ENCODE data around the gene ZNF892.

The ZNF892 gene

GRCh38 chr2:95207111-95207961 is at the start of gene ZNF892:
Gene ZNF892, plus strand, starts transcription at chr2:95207521. Its CDS starts 295 bp downstream, at chr2:95207816.
- DNase-seq (ENCODE audit: low read depth in 2 of 2) = peak; percentile 67 to 79

GRCh38 chr2:95158441-95158840 is 48.9 kb upstream of the ZNF892 start:
- no peak for DNase-seq (ENCODE audit: low read depth in 2 of 2)

- peak in 1 of 2 donors; percentile 18 for DNase-seq (ENCODE audit: low read depth in 2 of 2)
These were observed 48.3 kb upstream of the ZNF892 start for GRCh38 chr2:95158891-95159619.

GRCh38 chr2:95159690-95160449 is 47.5 kb upstream of the ZNF892 start, which contains the start of gene ZNF514:
Gene ZNF514, minus strand, starts transcription at chr2:95159848. Its CDS starts 6,595 bp downstream, at chr2:95153253.
- DNase-seq (ENCODE audit: low read depth in 2 of 2) = peak; percentile 62 to 70

GRCh38 chr2:95165030-95165370 is 42.3 kb upstream of the ZNF892 start:
- no peak for DNase-seq (ENCODE audit: low read depth in 2 of 2)

DNA sequence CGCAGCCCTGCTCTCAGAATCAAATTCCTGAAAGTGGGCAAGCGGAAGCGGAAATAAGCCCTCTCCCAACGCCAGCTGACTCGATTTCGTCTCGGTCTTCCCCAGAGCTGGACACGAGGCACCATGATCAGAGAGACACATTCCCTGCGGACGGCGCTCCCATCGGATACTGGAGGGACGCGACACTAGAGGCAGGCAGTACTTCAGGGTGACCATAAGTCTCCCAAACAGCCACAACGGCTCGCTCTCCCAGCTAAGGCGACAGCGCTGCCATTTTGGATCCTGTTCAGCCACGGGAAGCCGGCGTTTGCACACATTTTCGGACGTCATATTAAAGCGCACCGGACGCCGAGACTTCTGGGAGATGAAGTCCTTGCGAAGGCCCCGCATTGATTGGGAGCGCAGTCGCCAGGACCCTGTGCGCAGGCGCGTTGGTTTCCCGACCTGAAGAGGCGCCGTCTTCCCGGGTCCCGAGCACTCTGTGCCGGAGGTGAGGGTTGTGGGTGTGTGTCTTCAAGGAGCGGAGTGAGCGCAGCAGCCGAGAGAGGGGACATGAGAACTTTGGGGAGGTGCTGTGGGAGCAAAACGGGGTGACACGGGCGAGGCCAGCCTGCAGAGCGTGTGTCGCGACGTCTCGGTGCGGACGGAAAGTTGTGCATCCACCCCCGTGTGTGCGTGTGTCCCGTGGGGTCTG is 41.8 kb upstream of the ZNF892 start, which contains the start of gene ZNF2:
ZNF2 (plus strand) TSS at position 439 of the 694 bp plus-strand sequence. CDS start 10,418 bp downstream, outside the sequence.
- DNase-seq (ENCODE audit: low read depth in 2 of 2) = peak; percentile 94

GRCh38 chr2:95166065-95166763 is 41.1 kb upstream of the ZNF892 start:
- no peak for DNase-seq (ENCODE audit: low read depth in 2 of 2)

DNA sequence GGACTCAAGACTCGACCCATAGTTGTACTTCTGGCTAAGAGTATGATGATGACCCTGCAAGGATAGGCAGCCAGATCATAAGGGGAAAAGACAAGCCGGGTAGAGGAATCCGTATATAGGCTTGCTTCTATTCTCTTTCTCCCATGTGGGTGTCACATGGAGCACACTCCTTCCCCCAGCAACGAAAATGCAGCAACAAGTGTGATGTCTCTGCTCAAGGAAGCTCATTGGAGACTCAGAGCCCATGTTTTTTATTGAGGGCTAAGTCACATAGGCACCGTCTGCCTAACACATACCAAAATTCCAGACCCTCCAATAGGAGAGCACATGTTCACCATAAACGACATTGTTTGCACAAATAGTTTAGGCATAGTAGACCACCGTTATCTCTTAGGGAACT is 35.4 kb upstream of the ZNF892 start:
- no peak for DNase-seq (ENCODE audit: low read depth in 2 of 2)

DNA sequence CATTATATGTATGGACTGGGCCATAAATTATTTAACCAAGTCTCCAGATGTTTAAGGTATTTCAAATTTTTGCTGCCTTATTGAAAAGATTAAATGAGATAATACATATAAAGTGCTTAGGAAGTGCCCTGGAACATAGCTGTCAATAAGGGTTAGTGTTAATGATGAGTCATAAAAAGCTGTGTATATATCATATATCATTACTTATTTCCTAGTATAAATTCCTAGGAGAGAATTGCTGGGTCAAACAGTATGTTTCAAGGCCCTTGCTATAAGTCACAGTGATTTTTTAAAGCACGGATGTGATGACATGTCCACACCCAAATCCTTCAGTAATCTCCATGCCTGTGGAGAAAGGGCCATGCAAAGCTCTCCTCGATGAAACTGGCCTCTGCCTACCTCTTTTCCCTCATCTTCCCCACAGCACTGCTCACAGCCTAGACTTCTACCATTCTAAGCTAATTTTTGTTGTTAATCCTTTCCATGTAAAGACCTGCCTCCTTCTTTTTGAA is 33.2 kb upstream of the ZNF892 start:
- no peak for DNase-seq (ENCODE audit: low read depth in 2 of 2)

- no peak for DNase-seq (ENCODE audit: low read depth in 2 of 2)
These were observed 27.9 kb upstream of the ZNF892 start for GRCh38 chr2:95179451-95179850.

GRCh38 chr2:95181774-95182173 is 25.5 kb upstream of the ZNF892 start:
- DNase-seq (ENCODE audit: low read depth in 2 of 2) = no peak

- DNase-seq (ENCODE audit: low read depth in 2 of 2) = no peak
These were observed 22.1 kb upstream of the ZNF892 start for GRCh38 chr2:95185197-95185596.

- DNase-seq (ENCODE audit: low read depth in 2 of 2) = no peak
These were observed 21.3 kb upstream of the ZNF892 start for GRCh38 chr2:95185973-95186372.

DNA sequence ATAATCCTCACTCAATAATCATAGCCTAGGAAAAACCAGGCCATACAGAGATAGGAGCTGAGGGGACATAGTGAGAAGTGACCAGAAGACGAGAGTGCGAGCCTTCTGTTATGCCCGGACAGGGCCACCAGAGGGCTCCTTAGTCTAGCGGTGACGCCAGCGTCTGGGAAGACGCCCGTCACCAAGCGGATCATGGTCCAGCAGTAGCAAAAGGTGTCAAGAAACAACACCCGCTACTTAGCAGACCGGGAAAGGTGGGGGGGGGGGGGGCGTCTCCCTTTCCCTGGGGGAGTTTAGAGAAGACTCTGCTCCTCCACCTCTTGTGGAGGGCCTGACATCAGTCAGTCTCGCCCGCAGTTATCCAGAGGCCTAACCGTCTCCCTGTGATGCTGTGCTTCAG is 14.4 kb upstream of the ZNF892 start:
- DNase-seq (ENCODE audit: low read depth in 2 of 2) = peak; percentile 16 to 36

GRCh38 chr2:95203911-95204310 is 3.4 kb upstream of the ZNF892 start:
- no peak for DNase-seq (ENCODE audit: low read depth in 2 of 2)

DNA sequence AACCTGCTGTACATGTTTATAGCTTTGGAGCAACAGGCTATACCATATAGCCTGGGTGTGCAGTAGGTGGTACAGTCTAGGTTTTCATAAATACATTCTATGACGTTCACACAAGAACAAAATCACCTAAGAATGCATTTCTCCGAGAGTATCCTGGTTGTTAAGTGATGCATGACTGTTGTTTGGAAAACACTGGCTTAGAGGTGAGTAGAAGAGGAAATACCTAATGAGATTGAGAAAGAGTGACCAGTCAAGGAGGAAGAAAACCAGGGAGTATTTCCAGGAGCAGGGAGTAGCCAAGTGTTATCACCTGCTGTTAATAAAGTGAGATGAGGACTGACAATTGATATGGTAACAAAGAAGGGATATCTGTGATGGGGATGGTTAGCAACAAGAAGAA is 2.9 kb upstream of the ZNF892 start:
- no peak for DNase-seq (ENCODE audit: low read depth in 2 of 2)

DNA sequence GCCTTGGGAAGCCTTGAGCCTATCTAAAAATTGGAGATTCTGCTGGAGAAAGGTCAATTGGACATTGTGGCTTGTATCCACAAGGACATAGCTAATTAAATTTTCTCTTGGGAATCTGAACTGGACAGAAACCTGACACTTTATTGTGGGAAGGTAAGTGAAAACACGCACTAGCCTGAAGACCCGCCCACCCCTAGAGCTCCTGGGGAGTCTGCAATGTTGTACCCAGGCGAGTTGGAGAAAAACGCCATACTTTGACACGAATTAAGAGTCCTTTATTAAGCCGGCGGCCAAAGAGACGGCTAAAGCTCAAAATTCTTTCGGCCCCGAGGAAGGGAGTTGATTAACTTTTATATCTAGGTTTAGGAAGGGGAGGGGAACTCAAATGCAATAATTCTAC is 1.2 kb upstream of the ZNF892 start:
- no peak for DNase-seq (ENCODE audit: low read depth in 2 of 2)

GRCh38 chr2:95208106-95208505 is 785 bp downstream of the ZNF892 start:
- no peak for DNase-seq (ENCODE audit: low read depth in 2 of 2)

DNA sequence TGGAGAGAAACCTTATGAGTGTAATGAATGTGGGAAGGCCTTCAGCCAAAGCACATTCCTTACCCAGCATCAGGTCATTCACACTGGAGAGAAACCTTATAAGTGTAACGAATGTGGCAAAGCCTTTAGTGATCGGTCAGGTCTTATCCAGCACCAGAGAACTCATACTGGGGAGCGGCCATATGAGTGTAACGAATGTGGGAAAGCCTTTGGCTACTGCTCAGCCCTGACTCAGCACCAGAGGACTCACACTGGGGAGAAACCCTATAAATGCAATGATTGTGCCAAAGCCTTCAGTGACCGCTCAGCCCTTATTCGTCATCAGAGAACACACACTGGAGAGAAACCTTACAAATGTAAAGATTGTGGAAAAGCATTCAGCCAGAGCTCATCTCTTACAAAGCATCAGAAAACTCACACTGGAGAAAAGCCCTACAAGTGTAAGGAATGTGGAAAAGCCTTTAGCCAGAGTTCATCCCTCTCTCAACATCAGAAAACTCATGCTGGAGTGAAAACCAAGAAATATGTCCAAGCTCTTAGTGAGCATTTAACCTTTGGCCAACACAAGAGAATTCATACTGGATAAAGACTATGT is 7.8 kb downstream of the ZNF892 start:
- no peak for DNase-seq (ENCODE audit: low read depth in 2 of 2)

- DNase-seq (ENCODE audit: low read depth in 2 of 2) = no peak
These were observed 13.1 kb downstream of the ZNF892 start for GRCh38 chr2:95220449-95220848.
